HG03135 (cell line): Measurements from ENCODE around the gene SBF2.

Experiments
- ATAC-seq: cut with Tn5 transposase; IDR thresholded peaks from one replicate; pipeline ENCODE4 v1.9.1; 2021; ENCODE audit warnings: mild to moderate bottlenecking, moderate library complexity; ENCODE audit not compliant: unreplicated experiment

The SBF2 gene

GRCh38 chr11:9736365-9736764 is 557.7 kb downstream of the SBF2 start:
- no peak for ATAC-seq

GRCh38 chr11:9735919-9736318 is 558.1 kb downstream of the SBF2 start:
- no peak for ATAC-seq

GRCh38 chr11:9735236-9735635 is 558.8 kb downstream of the SBF2 start:
- ATAC-seq: no peak

GRCh38 chr11:9733212-9733611 is 560.8 kb downstream of the SBF2 start:
- ATAC-seq: no peak

GRCh38 chr11:9732453-9732852 is 561.6 kb downstream of the SBF2 start:
- no peak for ATAC-seq

GRCh38 chr11:9731256-9731655 is 562.8 kb downstream of the SBF2 start:
- no peak for ATAC-seq
